Right ventricle myocardium inferior (tissue), 1 donor: ENCODE measurements around the gene PLPP4. TPM values are rescaled to one million over a fixed set of nuclear protein-coding genes. Genes with fewer than 3 reads are reported as not detected.

Source experiments
- ATAC-seq: fragments of 200-7000 bp; cut with Tn5 transposase; one replicate; pipeline ENCODE4 v1.9.1; 2020; ENCODE audit warnings: mild to moderate bottlenecking, moderate library complexity
- DNase-seq: peaks from one replicate; pipeline ENCODE4 v3.0.0; 2021; ENCODE audit errors: missing footprints
- intact Hi-C: fragments of 100-400 bp; cut with DNase I; formaldehyde crosslinking; loops from one replicate; pipeline ENCODE4 v1.11.0; 2022
- total RNA-seq: library from RNA; stranded (reverse); fragmentation: NEBNext Ultra II Directional; extraction: Animal tissue kit (Norgen Biotek cat#: 25700); gene quantifications from one replicate; pipeline ENCODE4 v1.2.1, GENCODE V29; 2021
- donor health status: DM: no; HTN: yes; CAD: no; lungs with severe emphysema.

Gene PLPP4
- total RNA-seq, 1 donor from 2014 or later, result not detected

DNA sequence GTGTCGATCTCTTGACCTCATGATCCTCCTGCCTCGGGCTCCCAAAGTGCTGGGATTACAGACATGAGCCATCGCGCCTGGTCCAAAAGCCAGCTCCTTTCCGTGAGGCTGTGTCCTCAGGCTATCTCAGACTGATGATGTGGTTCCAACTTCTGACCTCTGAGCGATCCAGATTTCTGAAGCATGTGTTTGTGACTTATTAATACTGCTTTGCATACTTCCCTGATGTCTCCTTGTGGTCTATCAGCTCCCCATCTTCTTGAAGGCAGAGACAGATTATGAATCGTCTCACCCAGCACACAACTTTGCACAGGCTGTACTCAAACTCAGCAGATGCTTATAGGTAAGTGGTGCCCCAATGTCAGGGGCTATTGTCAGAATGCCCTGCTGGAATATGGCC lies 2.0 kb upstream of the PLPP4 start:
- ATAC-seq, result no peak
- DNase-seq, result no peak
- intact Hi-C loops, result no loop called here

GRCh38 chr10:120455606-120456005 lies 1.4 kb upstream of the PLPP4 start:
- ATAC-seq (no peak), DNase-seq (no peak)
- intact Hi-C loops, result no loop called here

GRCh38 chr10:120456143-120456625 lies 843 bp upstream of the PLPP4 start:
- intact Hi-C loops, result no loop called here
- ATAC-seq (no peak), DNase-seq (no peak)

DNA sequence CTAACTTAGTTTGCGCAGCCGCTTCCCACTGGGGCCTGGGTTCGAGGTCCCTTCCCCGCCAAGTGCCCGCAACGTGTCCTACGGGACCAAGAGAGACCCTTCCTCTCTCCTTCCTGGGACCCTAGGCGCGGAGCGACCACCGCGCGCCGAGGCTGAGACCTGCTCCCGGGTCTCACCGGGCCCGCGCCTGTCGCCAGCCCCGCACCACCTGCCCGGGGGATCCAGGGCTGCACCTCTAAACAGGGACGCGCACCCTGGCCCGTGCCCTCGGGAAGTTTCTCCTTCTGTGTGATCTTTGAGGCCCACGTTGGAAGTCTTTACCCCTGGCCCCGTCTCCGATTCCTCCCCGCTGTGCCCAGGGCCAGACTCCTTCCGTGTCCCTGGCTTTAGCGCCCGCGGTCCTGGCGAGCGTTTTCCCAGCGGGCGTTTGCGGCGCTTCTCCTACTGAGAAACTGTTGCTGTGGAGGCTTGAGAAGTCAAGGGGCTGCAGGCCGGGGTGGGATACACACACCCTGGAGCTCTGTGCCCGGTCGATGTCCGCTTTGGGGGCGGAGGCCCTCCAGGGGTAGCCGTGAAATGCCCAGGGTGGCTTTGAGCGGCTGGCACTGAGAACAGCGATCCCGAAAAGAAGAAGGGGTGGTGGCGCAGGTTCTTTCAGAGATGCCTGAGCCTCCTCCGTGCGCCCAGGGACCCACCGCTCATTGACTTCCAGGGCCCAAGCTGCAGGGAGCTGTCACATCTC lies 575 bp downstream of the PLPP4 start:
- DNase-seq (no peak), ATAC-seq (no peak)

GRCh38 chr10:120458432-120458831 lies 1.4 kb downstream of the PLPP4 start:
- DNase-seq, result no peak
- intact Hi-C loops, result no loop called here
- no peak for ATAC-seq

More for the DNA sequence above, 575 bp downstream of the PLPP4 start:
- intact Hi-C loops, result no loop called here

GRCh38 chr10:120459185-120459584 lies 2.2 kb downstream of the PLPP4 start:
- DNase-seq (no peak), ATAC-seq (no peak)
- intact Hi-C loops, result no loop called here

DNA sequence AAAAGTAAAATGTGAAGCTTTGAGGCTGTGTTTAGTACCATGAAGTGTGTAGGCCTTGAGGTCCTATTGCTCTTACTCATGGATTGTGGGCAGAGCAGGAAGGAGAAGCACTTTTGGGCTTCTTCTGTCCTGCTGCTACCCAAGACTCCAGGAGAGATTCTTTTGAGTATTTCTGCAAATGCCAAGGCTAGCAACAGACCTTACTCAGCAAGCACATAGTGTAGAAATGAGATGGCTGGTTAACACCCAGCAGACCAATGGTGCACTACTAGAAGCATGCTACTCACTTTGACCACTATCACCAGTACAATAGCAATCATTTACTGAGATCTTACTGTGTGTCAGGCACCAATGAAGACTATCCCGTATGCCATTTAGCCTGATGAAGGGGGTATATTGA lies 3.2 kb downstream of the PLPP4 start:
- DNase-seq (no peak), ATAC-seq (no peak)
- intact Hi-C loops, result no loop called here

- DNase-seq, result no peak
- intact Hi-C loops, result no loop called here
- ATAC-seq, result no peak
These were observed 3.7 kb downstream of the PLPP4 start for GRCh38 chr10:120460776-120461175.

- no peak for ATAC-seq
These were observed 5.1 kb downstream of the PLPP4 start for GRCh38 chr10:120462018-120462682.

GRCh38 chr10:120465138-120465537 lies 8.1 kb downstream of the PLPP4 start:
- DNase-seq (no peak), ATAC-seq (no peak)
- intact Hi-C loops, result no loop called here

More at GRCh38 chr10:120462018-120462682, 5.1 kb downstream of the PLPP4 start:
- no peak for DNase-seq
- intact Hi-C loops, result no loop called here

- intact Hi-C loops, result no loop called here
- DNase-seq (no peak), ATAC-seq (no peak)
These were observed 9.0 kb downstream of the PLPP4 start for GRCh38 chr10:120466006-120466405.

DNA sequence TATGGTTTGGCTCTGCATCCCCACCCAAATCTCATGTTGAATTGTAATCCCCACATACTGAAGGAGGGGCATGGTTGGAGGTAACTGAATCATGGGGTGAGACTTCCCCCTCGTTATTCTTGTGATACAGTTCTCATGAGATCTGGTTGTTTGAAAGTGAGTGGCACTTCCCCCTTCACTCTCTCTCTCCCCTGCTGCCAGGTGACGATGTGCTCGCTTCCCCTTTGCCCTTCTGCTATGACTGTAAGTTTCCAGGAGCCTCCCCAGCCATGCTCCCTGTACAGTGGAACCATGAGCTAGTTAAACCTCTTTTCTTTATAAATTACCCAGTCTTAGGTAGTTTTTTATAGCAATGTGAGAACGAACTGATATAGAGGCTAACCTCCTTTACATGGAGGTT lies 16.6 kb downstream of the PLPP4 start:
- DNase-seq, result no peak
- ATAC-seq, result no peak
- intact Hi-C loops, result no loop called here

GRCh38 chr10:120474956-120475355 lies 17.9 kb downstream of the PLPP4 start:
- no peak for ATAC-seq
- no peak for DNase-seq
- intact Hi-C loops, result no loop called here

DNA sequence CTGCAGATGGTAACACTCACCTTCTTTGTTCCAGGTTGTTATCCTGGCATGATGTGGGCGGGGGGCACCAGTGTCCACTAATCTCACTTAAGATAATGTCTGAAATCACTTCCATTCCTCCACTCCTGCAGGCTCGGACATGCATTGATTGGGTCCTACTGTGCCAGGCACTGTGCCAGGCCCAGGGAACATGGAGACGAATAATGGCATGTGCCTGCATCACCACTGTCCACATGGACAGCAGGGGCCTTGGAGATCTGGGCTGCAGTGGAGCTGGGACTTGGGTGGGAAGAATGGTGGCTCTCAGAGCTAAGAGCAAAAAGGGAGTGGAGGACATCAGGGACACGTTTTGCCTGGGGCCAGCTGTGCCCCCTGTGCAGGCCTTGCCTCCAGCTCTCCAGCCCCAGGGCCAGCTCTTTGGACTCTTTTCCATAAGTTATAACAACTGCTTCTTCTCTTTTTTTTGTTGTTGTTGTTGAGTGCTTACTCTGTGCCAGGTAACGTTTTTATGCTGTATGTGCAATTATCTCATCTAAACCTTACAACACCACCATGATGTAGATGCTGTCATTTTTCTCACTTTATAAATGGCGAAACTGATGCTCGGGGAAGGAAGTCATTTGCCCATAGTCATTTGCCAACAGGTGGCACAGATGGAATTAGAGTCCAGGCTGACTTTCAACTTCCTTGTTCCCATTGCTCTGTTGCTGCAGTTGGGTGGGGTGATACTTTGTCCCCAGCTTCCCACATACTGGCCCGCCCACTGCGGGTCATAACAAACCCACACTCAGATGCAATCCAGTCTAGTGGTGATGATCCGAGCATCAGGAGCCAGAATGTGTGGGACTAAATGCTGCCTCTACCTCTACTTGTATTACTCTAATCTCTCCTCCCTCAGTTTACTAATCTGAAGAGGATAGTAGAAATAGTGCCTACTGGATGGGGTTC lies 19.1 kb downstream of the PLPP4 start:
- ATAC-seq (no peak), DNase-seq (no peak)
- intact Hi-C loops, result no loop called here

DNA sequence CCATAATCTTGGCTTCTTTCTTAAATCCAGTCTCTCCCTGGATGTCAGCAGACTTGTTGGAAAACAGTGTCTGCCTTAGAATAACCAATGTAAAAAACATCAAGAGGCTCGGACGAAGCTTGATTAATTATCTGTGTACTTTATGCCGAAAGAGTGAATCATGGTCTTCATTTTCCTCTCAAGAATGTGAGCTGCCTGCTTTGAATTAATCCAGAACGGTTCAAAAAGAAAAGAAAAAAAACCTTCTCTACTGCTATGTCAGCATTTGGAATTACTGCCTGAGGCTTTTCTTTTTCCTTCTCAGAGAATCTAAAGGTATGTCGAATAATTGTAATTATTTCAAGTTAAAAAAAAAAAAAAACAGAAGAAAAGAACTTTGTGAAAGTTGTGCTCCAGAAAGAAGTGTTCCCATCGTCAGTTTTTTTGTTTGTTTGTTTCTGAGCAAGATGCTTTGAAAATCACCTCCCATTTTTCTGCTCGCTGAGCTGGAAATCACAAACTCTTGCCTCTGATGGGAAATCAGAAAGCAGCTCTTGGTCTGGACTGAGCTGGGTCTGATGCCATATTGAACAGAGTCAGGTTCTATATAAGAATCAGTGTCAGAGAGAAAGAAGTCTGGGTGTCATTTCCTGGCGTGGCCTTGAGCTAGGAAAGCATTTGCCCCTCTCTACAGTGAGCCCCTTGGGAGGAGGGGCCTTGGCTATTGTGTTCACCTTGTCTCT lies 20.2 kb downstream of the PLPP4 start:
- ATAC-seq (no peak), DNase-seq (no peak)
- intact Hi-C loops, result no loop called here

- ATAC-seq (no peak), DNase-seq (no peak)
- intact Hi-C loops, result no loop called here
These were observed 20.7 kb downstream of the PLPP4 start for GRCh38 chr10:120477743-120478141.

GRCh38 chr10:120478386-120478785 lies 21.4 kb downstream of the PLPP4 start:
- DNase-seq (no peak), ATAC-seq (no peak)
- intact Hi-C loops, result no loop called here

DNA sequence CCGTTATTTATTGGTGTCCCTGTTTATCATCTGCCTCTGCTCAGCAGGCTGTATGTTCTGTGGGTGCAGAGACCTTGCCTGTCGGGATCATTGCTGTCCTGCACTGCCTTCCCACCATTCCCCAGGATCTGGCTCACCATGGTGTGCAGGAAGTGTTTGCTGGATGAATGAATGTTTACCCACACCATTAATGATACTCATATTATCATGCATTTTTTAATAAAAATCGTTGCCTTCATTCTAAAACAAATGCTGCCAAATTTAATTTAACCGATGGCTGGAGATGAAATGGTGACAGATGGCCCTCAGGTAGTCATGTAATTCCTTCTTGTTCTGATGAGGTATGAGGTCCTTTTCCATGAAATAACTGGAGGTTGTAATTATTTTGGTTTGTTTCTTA lies 22.5 kb downstream of the PLPP4 start:
- DNase-seq (no peak), ATAC-seq (no peak)
- intact Hi-C loops, result no loop called here
